HFF-Myc (cell line): ENCODE data around the gene ZSCAN31.

ENCODE experiments used
- DNase-seq: peaks from one replicate; pipeline ENCODE4 v3.0.0-alpha.2; 2011; ENCODE audit warnings: low read depth; ENCODE audit errors: extremely low read depth
- H3K4me3 ChIP-seq: replicated peaks from 2 replicates; pipeline ENCODE4 v1.5.1; 2011; ENCODE audit warnings: low read depth, mild to moderate bottlenecking, control low read depth, low read length
- CTCF ChIP-seq: IDR thresholded peaks from 2 replicates; pipeline ENCODE4 v1.5.1; 2012; ENCODE audit warnings: mild to moderate bottlenecking, low read depth, low read length, control low read depth; ENCODE audit errors: missing control alignments

Gene ZSCAN31

GRCh38 chr6:28335040-28335563 is 846 bp downstream of the ZSCAN31 start:
- peak overlapping the region; percentile 52 for H3K4me3 ChIP-seq

GRCh38 chr6:28334286-28335039 is 1.5 kb downstream of the ZSCAN31 start:
- TF ChIP-seq CTCF, result no peak
- no peak overlapping the region for H3K4me3 ChIP-seq
- DNase-seq, result no peak

More at GRCh38 chr6:28335040-28335563, 846 bp downstream of the ZSCAN31 start:
- TF ChIP-seq CTCF, result no peak
- no peak for DNase-seq

- no peak for TF ChIP-seq CTCF
- DNase-seq, result no peak
- H3K4me3 ChIP-seq, result no peak overlapping the region
These were observed 2.3 kb downstream of the ZSCAN31 start for GRCh38 chr6:28333599-28334018.

- H3K4me3 ChIP-seq, result no peak overlapping the region
- no peak for DNase-seq
- TF ChIP-seq CTCF, result no peak
These were observed 2.9 kb downstream of the ZSCAN31 start for GRCh38 chr6:28333047-28333446.

GRCh38 chr6:28330041-28330440 is 5.9 kb downstream of the ZSCAN31 start:
- H3K4me3 ChIP-seq, result no peak overlapping the region
- TF ChIP-seq CTCF, result no peak
- no peak for DNase-seq

- TF ChIP-seq CTCF, result no peak
- no peak overlapping the region for H3K4me3 ChIP-seq
These were observed 9.5 kb downstream of the ZSCAN31 start for GRCh38 chr6:28326371-28326948.

More at GRCh38 chr6:28326371-28326948, 9.5 kb downstream of the ZSCAN31 start:
- DNase-seq, result no peak
